GM19324 (cell line): ENCODE measurements around the gene TMEM134.
A peak's percentile ranks its signal among the peaks of the same experiment; 100 is the strongest.
"Not testable (repeated sequence)": the region's sequence is repeated elsewhere in the genome, so short reads cannot be mapped to it uniquely, and the experiment has no call there.

Experiments used
- ATAC-seq: cut with Tn5 transposase; IDR thresholded peaks from one replicate; pipeline ENCODE4 v1.9.1; 2021; ENCODE audit warnings: mild to moderate bottlenecking, moderate library complexity; ENCODE audit not compliant: unreplicated experiment, low FRiP score

Gene TMEM134

GRCh38 chr11:67468759-67469507 is at the start of gene TMEM134:
Gene TMEM134, minus strand, starts transcription at chr11:67469251. Its CDS starts 59 bp downstream, at chr11:67469192.
- peak; percentile 61 for ATAC-seq

GRCh38 chr11:67517784-67518552 is 48.9 kb upstream of the TMEM134 start:
- no peak for ATAC-seq

GRCh38 chr11:67516806-67517205 is 47.8 kb upstream of the TMEM134 start:
- no peak for ATAC-seq

- ATAC-seq: no peak
Observed at GRCh38 chr11:67514116-67514515, 45.1 kb upstream of the TMEM134 start.

GRCh38 chr11:67511558-67511957 is 42.5 kb upstream of the TMEM134 start:
- ATAC-seq: not testable (repeated sequence)

- ATAC-seq: no peak
Observed at GRCh38 chr11:67510023-67510345, 40.9 kb upstream of the TMEM134 start.

- ATAC-seq: peak; percentile 42
Observed at GRCh38 chr11:67508486-67509121, 39.6 kb upstream of the TMEM134 start.

GRCh38 chr11:67507864-67508485 is 38.9 kb upstream of the TMEM134 start, which contains the start of gene CDK2AP2:
Gene CDK2AP2, minus strand, starts transcription at chr11:67508162. Its CDS starts 80 bp downstream, at chr11:67508082.
- ATAC-seq: peak; percentile 84

- no peak for ATAC-seq
Observed at GRCh38 chr11:67507242-67507863, 38.3 kb upstream of the TMEM134 start.

- ATAC-seq: no peak
Observed at GRCh38 chr11:67506426-67507051, 37.5 kb upstream of the TMEM134 start.

GRCh38 chr11:67505605-67506396 is 36.8 kb upstream of the TMEM134 start:
- ATAC-seq: no peak

GRCh38 chr11:67504950-67505581 is 36.0 kb upstream of the TMEM134 start, which contains the start of gene PITPNM1:
Gene PITPNM1, minus strand, starts transcription at chr11:67505363. Its CDS starts 1,183 bp downstream, at chr11:67504180.
- no peak for ATAC-seq

GRCh38 chr11:67504005-67504949 is 35.2 kb upstream of the TMEM134 start:
- ATAC-seq: no peak

GRCh38 chr11:67503119-67504004 is 34.3 kb upstream of the TMEM134 start:
- ATAC-seq: no peak

- no peak for ATAC-seq
Observed at GRCh38 chr11:67502328-67502979, 33.4 kb upstream of the TMEM134 start.

GRCh38 chr11:67501854-67502253 is 32.8 kb upstream of the TMEM134 start:
- no peak for ATAC-seq
